Adipocyte (in vitro differentiated cells): ENCODE measurements around the gene ELOVL5.
"Not testable (repeated sequence)": the region's sequence is repeated elsewhere in the genome, so short reads cannot be mapped to it uniquely, and the experiment has no call there.

Experiments
- DNase-seq: peaks from one replicate; pipeline ENCODE4 v3.0.0-alpha.2; 2015; ENCODE audit warnings: low read depth
- H3K27me3 ChIP-seq: replicated peaks from 2 replicates; pipeline ENCODE4 v1.7.0; 2013; ENCODE audit warnings: mild to moderate bottlenecking, low read length, moderate library complexity; ENCODE audit not compliant: control insufficient read depth, insufficient read depth
- H3K36me3 ChIP-seq: 2 replicates; pipeline ENCODE4 v1.7.0; 2013; ENCODE audit warnings: low read length, mild to moderate bottlenecking, moderate library complexity; ENCODE audit not compliant: control insufficient read depth, insufficient read depth, severe bottlenecking
- H3K4me1 ChIP-seq: 2 replicates; pipeline ENCODE4 v1.7.0; 2013; ENCODE audit warnings: mild to moderate bottlenecking, low read length, moderate library complexity; ENCODE audit not compliant: control insufficient read depth, insufficient read depth
- H3K4me3 ChIP-seq: 2 replicates; pipeline ENCODE4 v1.7.0; 2013; ENCODE audit warnings: mild to moderate bottlenecking, low read length, moderate library complexity
- H3K9ac ChIP-seq: 2 replicates; pipeline ENCODE4 v1.7.0; 2013; ENCODE audit warnings: mild to moderate bottlenecking, low read length, moderate library complexity
- H3K9me3 ChIP-seq: 2 replicates; pipeline ENCODE4 v1.7.0; 2013; ENCODE audit warnings: mild to moderate bottlenecking, low read length, moderate library complexity; ENCODE audit not compliant: control insufficient read depth

The ELOVL5 gene

DNA sequence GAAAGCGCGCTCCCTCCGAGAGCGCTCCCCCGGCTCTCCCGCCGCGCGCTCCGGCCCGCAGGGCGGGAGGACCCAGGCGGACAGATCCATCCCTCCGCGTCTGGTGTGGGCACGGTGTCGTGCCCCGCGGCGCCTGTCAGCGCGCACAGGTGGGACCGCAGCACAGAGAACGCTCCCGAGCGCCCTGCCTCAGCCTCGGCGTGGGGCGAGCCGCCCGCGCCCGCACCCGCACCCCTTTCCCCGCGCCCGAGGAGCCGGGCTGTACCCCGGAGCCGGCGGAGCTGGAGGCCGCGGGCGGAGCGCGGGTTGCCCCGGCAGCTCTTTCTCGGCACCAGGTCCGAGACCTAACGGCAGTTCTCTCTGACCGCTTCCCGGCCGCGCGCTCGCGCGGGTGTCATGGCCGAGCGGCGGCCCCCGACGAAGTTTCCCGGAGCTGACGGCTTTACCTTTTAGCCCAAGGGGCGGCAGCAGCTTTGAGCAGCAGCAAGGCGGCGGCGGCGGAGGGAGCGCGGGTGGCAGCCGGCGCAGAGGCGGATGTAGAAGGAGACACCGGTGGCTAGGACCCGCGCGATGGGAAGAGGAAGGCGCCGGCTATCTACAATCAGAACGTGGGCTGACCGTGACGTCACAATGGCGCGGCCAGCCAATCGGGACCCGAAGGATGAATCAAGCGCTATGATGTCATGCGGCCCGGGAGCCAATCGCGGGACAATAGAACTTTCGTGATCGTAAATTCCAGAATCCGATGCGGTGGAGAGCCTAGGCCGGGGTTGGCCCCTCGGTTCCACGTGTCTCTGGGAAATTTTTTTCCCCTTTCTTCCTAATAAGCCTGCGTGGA, at the start of gene ELOVL5:
Gene ELOVL5 (minus strand): TSS at position 580 of the 838 bp plus-strand sequence. CDS start 53,251 bp downstream, outside the sequence.
- Histone ChIP-seq H3K36me3 (peaks cover 23% of the 10 kb centered on the region), H3K4me3 (peak within 1 kb of the TSS; percentile 81)

GRCh38 chr6:53397283-53397682, 48.5 kb upstream of the ELOVL5 start:
- Histone ChIP-seq H3K27me3 (no peaks in the 10 kb centered on the region), H3K36me3 (no peaks in the 10 kb centered on the region), H3K9ac (no peak overlapping the region), H3K4me3 (no peak overlapping the region), H3K4me1 (peaks cover 3% of the 10 kb centered on the region), H3K9me3 (no peaks in the 10 kb centered on the region)
- DNase-seq = no peak

More for the DNA sequence above, at the start of gene ELOVL5:
- Histone ChIP-seq H3K9me3 (no peaks in the 10 kb centered on the region), H3K9ac (peak within 1 kb of the TSS; percentile 90), H3K4me1 (peaks cover 46% of the 10 kb centered on the region), H3K27me3 (no peaks in the 10 kb centered on the region)
- DNase-seq = peak; percentile 100

GRCh38 chr6:53395986-53396385, 47.2 kb upstream of the ELOVL5 start:
- Histone ChIP-seq H3K9me3 (no peaks in the 10 kb centered on the region), H3K4me3 (no peak overlapping the region), H3K9ac (no peak overlapping the region), H3K36me3 (no peaks in the 10 kb centered on the region), H3K27me3 (no peaks in the 10 kb centered on the region), H3K4me1 (peaks cover 3% of the 10 kb centered on the region)
- DNase-seq = no peak

DNA sequence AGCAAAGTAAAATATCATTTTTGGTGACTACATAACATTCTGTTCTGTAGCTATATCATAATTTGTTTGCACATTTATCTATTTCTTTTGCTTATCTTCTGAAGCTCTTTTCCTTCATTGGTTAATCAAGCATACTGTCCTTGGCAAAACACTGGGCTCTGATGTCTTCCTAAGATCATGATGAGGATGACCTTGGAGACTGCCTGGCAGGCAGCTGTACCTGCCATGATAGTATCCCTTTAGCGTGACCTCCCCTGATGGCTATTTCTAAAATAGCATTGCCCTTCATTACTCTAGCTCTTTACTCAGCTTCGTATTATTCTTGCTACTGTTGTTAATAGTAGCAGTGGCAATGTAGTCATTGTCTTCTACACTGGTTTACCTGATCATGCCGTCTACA, 46.0 kb upstream of the ELOVL5 start:
- DNase-seq = no peak
- Histone ChIP-seq H3K36me3 (no peaks in the 10 kb centered on the region), H3K9ac (no peak overlapping the region), H3K4me1 (peaks cover 3% of the 10 kb centered on the region), H3K27me3 (no peaks in the 10 kb centered on the region), H3K9me3 (no peaks in the 10 kb centered on the region), H3K4me3 (no peak overlapping the region)

GRCh38 chr6:53391170-53391569, 42.4 kb upstream of the ELOVL5 start:
- Histone ChIP-seq H3K9me3 (no peaks in the 10 kb centered on the region), H3K4me1 (no peaks in the 10 kb centered on the region), H3K9ac (no peak overlapping the region), H3K4me3 (no peak overlapping the region), H3K36me3 (no peaks in the 10 kb centered on the region), H3K27me3 (no peaks in the 10 kb centered on the region)
- no peak for DNase-seq

DNA sequence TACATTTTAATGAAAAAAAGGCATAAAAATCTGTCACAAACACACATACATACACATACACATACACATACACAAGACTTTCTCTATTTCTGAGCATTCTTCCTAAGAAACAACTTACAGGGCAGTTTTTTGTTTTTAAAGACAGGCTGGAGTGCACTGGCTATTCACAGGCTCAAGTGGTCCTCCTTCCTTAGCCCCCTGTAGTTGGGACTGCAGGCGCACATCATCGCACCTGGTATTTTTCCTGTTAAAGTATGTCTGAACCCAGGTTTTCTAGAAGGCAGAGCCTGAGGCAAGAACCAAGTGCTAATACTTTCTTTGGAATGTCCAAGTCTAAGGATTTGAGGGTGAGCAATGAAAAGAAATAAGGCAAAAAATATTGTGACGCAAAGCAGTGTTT, 41.3 kb upstream of the ELOVL5 start:
- Histone ChIP-seq H3K9ac (no peak overlapping the region), H3K9me3 (no peaks in the 10 kb centered on the region), H3K27me3 (no peaks in the 10 kb centered on the region), H3K36me3 (no peaks in the 10 kb centered on the region), H3K4me1 (no peaks in the 10 kb centered on the region), H3K4me3 (no peak overlapping the region)
- no peak for DNase-seq

DNA sequence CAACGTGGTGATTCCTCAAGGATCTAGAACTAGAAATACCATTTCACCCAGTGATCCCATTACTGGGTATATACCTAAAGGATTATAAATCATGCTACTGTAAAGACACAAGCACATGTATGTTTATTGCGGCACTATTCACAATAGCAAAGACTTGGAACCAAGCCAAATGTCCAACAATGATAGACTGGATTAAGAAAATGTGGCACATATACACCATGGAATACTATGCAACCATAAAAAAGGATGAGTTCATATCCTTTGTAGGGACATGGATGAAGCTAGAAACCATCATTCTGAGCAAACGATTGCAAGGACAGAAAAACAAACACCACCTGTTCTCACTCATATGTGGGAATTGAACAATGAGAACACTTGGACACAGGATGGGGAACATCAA, 39.9 kb upstream of the ELOVL5 start:
- not testable (repeated sequence) for H3K9me3 ChIP-seq, H3K4me1 ChIP-seq, H3K4me3 ChIP-seq, DNase-seq, H3K9ac ChIP-seq, H3K36me3 ChIP-seq, H3K27me3 ChIP-seq

DNA sequence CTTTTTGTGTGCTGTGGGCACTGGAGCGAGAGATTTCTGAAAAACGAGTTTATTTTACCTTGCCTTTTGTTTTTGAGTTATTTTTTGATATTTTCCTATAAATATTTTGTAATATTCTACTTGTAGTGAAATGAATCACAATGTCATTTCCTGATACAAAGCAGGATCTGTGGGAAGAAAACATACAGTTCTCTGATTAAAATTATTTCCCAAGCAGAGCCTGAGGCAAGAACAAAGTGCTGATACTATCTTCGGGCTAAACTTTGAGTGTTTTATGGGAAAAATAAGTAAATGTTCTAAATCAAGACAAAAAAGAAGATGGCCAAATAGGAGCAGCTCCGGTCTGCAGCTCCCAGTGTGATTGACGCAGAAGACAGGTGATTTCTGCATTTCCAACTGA, 33.7 kb upstream of the ELOVL5 start:
- peak; percentile 79 for DNase-seq
- H3K4me3 ChIP-seq = no peak overlapping the region
- peaks cover 21% of the 10 kb centered on the region for H3K36me3 ChIP-seq
- no peaks in the 10 kb centered on the region for H3K9me3 ChIP-seq
- H3K9ac ChIP-seq = no peak overlapping the region
- H3K27me3 ChIP-seq = no peaks in the 10 kb centered on the region
- no peaks in the 10 kb centered on the region for H3K4me1 ChIP-seq

DNA sequence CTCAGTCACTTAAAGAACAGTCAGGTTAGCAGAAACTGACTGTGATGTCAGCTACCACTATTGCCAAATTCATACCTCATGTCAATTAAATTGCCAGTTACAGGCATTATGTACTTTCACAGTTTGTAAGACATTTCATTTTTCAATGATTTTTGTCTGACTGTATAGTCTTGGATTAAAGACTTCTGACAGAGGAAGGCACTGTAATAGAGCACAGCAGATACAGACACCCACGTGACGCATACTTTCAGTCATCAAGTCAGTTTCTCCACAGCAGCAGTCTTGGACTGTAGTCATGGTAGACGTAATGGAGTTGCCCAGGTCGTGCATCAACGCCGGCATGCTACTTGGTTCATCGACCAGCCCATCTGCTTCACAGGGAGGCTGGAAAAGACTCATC, 29.5 kb upstream of the ELOVL5 start:
- Histone ChIP-seq H3K27me3 (no peaks in the 10 kb centered on the region), H3K9ac (no peak overlapping the region), H3K4me3 (no peak overlapping the region), H3K9me3 (no peaks in the 10 kb centered on the region), H3K36me3 (peaks cover 20% of the 10 kb centered on the region), H3K4me1 (peaks cover 3% of the 10 kb centered on the region)
- peak; percentile 64 for DNase-seq

DNA sequence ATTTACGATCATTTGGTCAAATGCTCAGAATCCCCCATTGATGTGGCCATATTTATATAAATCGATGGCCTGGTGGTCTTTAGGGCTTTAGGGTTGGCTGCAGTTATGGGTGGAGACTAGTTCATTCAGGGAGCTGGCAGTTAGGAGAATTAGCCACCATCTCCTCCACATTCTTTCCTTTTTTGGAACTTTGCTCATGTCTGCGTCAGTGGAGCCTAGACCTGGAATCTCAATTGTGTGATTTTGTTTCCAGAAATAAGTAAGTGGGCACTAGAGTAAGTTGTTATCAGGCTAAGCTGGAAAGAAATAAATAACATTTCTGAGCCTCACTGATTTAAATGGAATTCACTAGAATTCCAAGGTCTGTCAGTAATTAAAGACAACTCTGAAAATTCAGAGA, 29.0 kb upstream of the ELOVL5 start:
- Histone ChIP-seq H3K36me3 (peaks cover 17% of the 10 kb centered on the region), H3K27me3 (no peaks in the 10 kb centered on the region)
- DNase-seq = no peak

GRCh38 chr6:53377289-53377688, 28.5 kb upstream of the ELOVL5 start:
- Histone ChIP-seq H3K4me3 (no peak overlapping the region), H3K36me3 (peaks cover 17% of the 10 kb centered on the region), H3K27me3 (no peaks in the 10 kb centered on the region), H3K9ac (no peak overlapping the region), H3K9me3 (no peaks in the 10 kb centered on the region), H3K4me1 (peaks cover 3% of the 10 kb centered on the region)
- no peak for DNase-seq

More for the DNA sequence above, 29.0 kb upstream of the ELOVL5 start:
- Histone ChIP-seq H3K9ac (no peak overlapping the region), H3K4me3 (no peak overlapping the region), H3K9me3 (no peaks in the 10 kb centered on the region), H3K4me1 (peaks cover 3% of the 10 kb centered on the region)
